Gastroesophageal sphincter (tissue), 4 donors: ENCODE measurements around the gene CRYGA. TPM values are rescaled to one million over a fixed set of nuclear protein-coding genes. Genes with fewer than 3 reads are reported as not detected.

Experiments
- ATAC-seq: fragments of 150-250 bp; one replicate; pipeline ENCODE4 v1.9.1; 2016; ENCODE audit warnings: mild to moderate bottlenecking, moderate library complexity
- H3K27ac ChIP-seq, 4 donors: fragments of 200-600 bp; sonication (generic) in 3 of 4; 1 replicate in 3 of 4; 2 replicates in 1 of 4; pipeline ENCODE4 v1.5.1; 2016 to 2019
- H3K27me3 ChIP-seq: fragments of 200-600 bp; sonication (generic); one replicate; pipeline ENCODE4 v1.5.1; 2019
- H3K36me3 ChIP-seq, 2 donors: fragments of 200-600 bp; sonication (generic); one replicate each; pipeline ENCODE4 v1.5.1; 2019; ENCODE audit warnings: control low read depth in 1 of 2
- H3K4me1 ChIP-seq, 3 donors: fragments of 200-600 bp; sonication (generic); 1 replicate in 2 of 3; 2 replicates in 1 of 3; pipeline ENCODE4 v1.5.1; 2016 to 2019; ENCODE audit warnings: control low read depth in 2 of 3
- H3K4me3 ChIP-seq, 2 donors: fragments of 200-600 bp; sonication (generic); one replicate each; pipeline ENCODE4 v1.5.1; 2019; ENCODE audit warnings: mild to moderate bottlenecking in 1 of 2, moderate library complexity in 1 of 2
- H3K9me3 ChIP-seq, 3 donors: fragments of 200-600 bp; sonication (generic); one replicate each; pipeline ENCODE4 v1.5.1; 2017 to 2019; ENCODE audit warnings: control low read depth in 2 of 3
- CTCF ChIP-seq, 4 experiments: fragments of 200-600 bp in 2 of 4; fragments of 450-650 bp in 2 of 4; sonication (generic) in 1 of 4; IDR thresholded peaks; one replicate each; pipeline ENCODE4 v1.5.1; 2017 to 2019; ENCODE audit warnings: antibody characterized with exemption in 4 of 4, mild to moderate bottlenecking in 2 of 4, moderate library complexity in 2 of 4
- EP300 ChIP-seq: sonication (generic); formaldehyde crosslinking; IDR thresholded peaks from one replicate; pipeline ENCODE4 v1.6.1; 2017; ENCODE audit warnings: antibody characterized with exemption, mild to moderate bottlenecking
- POLR2A ChIP-seq, 2 donors: fragments of 450-650 bp; IDR thresholded peaks; one replicate each; pipeline ENCODE4 v1.6.1; 2017; ENCODE audit warnings: antibody characterized with exemption in 2 of 2, mild to moderate bottlenecking in 2 of 2, moderate library complexity in 1 of 2
- POLR2AphosphoS5 ChIP-seq: sonication (generic); formaldehyde crosslinking; IDR thresholded peaks from one replicate; pipeline ENCODE4 v1.6.1; 2017; ENCODE audit warnings: antibody characterized with exemption
- WGBS, 2 donors: methylation state at CpG; one replicate each; pipeline ENCODE4 v1.1.5; 2018; ENCODE audit warnings: low coverage in 1 of 2; 5-methylcytosine and 5-hydroxymethylcytosine counted together
- total RNA-seq, 4 donors: library from RNA; depleted of rRNA; stranded (reverse); fragments of >200 nt; gene quantifications; one replicate each; pipeline ENCODE4 v1.1.0, GENCODE V29; 2016

The CRYGA gene
- total RNA-seq: not detected

GRCh38 chr2:208163489-208163888, at the start of gene CRYGA:
Gene CRYGA, minus strand, starts transcription at chr2:208163589. Its CDS starts 33 bp downstream, at chr2:208163556.
- no peak for ATAC-seq
- H3K27me3 ChIP-seq: peaks cover 20% of the 10 kb centered on the region
- WGBS, 2 donors: 82 to 83% methylated on average over 2 of the region's 2 CpGs

GRCh38 chr2:208210688-208211451, 47.5 kb upstream of the CRYGA start:
- Histone ChIP-seq H3K36me3 (no peaks in the 10 kb centered on the region), H3K4me1 (no peaks in the 10 kb centered on the region), H3K4me3 (no peak overlapping the region), H3K27ac (no peak overlapping the region), H3K9me3 (no peaks in the 10 kb centered on the region), H3K27me3 (no peaks in the 10 kb centered on the region)
- 68 to 90% methylated on average over 4 to 8 of the region's 9 CpGs for WGBS, 2 donors
- no peak for ATAC-seq
- TF ChIP-seq EP300: no peak
- no peak for TF ChIP-seq POLR2A (IDR thresholded peaks at IDR 0.05)
- no peak for TF ChIP-seq CTCF (IDR thresholded peaks at IDR 0.05)
- TF ChIP-seq POLR2AphosphoS5: no peak

More at GRCh38 chr2:208163489-208163888, at the start of gene CRYGA:
- TF ChIP-seq CTCF (IDR thresholded peaks at IDR 0.05): no peak
- no peak for TF ChIP-seq POLR2A (IDR thresholded peaks at IDR 0.05)
- TF ChIP-seq POLR2AphosphoS5: no peak
- no peak for TF ChIP-seq EP300
- H3K9me3 ChIP-seq: no peaks in the 10 kb centered on the region
- H3K27ac ChIP-seq: no peak within 1 kb of the TSS
- H3K4me3 ChIP-seq: no peak within 1 kb of the TSS
- H3K4me1 ChIP-seq: no peaks in the 10 kb centered on the region
- H3K36me3 ChIP-seq: no peaks in the 10 kb centered on the region

GRCh38 chr2:208208335-208209085, 45.1 kb upstream of the CRYGA start:
- H3K4me3 ChIP-seq: no peak overlapping the region
- ATAC-seq: no peak
- 71% methylated on average over 2 of the region's 9 CpGs; no CpG with 5 or more reads in 1 of the 2 donors for WGBS, 2 donors
- TF ChIP-seq EP300 (no peak), POLR2A (IDR thresholded peaks at IDR 0.05) (no peak), POLR2AphosphoS5 (no peak), CTCF (IDR thresholded peaks at IDR 0.05) (no peak)
- H3K4me1 ChIP-seq: no peaks in the 10 kb centered on the region
- H3K36me3 ChIP-seq: no peaks in the 10 kb centered on the region
- no peaks in the 10 kb centered on the region for H3K27me3 ChIP-seq
- no peaks in the 10 kb centered on the region for H3K9me3 ChIP-seq
- no peak overlapping the region for H3K27ac ChIP-seq

- ATAC-seq: no peak
Observed at GRCh38 chr2:208207769-208208168, 44.4 kb upstream of the CRYGA start.

More at GRCh38 chr2:208207769-208208168, 44.4 kb upstream of the CRYGA start:
- TF ChIP-seq POLR2AphosphoS5 (no peak), POLR2A (IDR thresholded peaks at IDR 0.05) (no peak), EP300 (no peak), CTCF (IDR thresholded peaks at IDR 0.05) (no peak)
- Histone ChIP-seq H3K9me3 (no peaks in the 10 kb centered on the region), H3K4me3 (no peak overlapping the region), H3K4me1 (no peaks in the 10 kb centered on the region), H3K27me3 (no peaks in the 10 kb centered on the region), H3K27ac (no peak overlapping the region), H3K36me3 (no peaks in the 10 kb centered on the region)
- 82 to 84% methylated on average over 3 of the region's 3 CpGs for WGBS, 2 donors
